Cardiac muscle cell (in vitro differentiated cells and primary cell): ENCODE results near the gene TRIP12. TPM values are rescaled to one million over a fixed set of nuclear protein-coding genes. Genes with fewer than 3 reads are reported as not detected.

Experiments used
- DNase-seq, 2 donors: peaks; one replicate each; pipeline versions ENCODE4 v3.0.0 to v3.0.0-alpha.2; 2010 to 2017; ENCODE audit warnings: low read depth in 1 of 2, low spot score in 1 of 2
- H3K27ac ChIP-seq: fragments of 200-600 bp; sonication (generic); 2 replicates; pipeline ENCODE4 v1.5.1; 2016
- H3K27me3 ChIP-seq: fragments of 200-600 bp; sonication (generic); 2 replicates; pipeline ENCODE4 v1.6.0; 2016; ENCODE audit warnings: control low read depth
- H3K36me3 ChIP-seq: fragments of 200-600 bp; sonication (generic); 2 replicates; pipeline ENCODE4 v1.5.1; 2016; ENCODE audit warnings: control low read depth
- H3K4me1 ChIP-seq: fragments of 200-600 bp; sonication (generic); 2 replicates; pipeline ENCODE4 v1.8.1; 2017; ENCODE audit warnings: low read depth, mild to moderate bottlenecking, mixed run types
- H3K4me3 ChIP-seq: fragments of 200-600 bp; sonication (generic); 2 replicates; pipeline ENCODE4 v1.5.1; 2016; ENCODE audit warnings: mild to moderate bottlenecking
- H3K9me3 ChIP-seq: fragments of 200-600 bp; sonication (generic); 2 replicates; pipeline ENCODE4 v1.5.1; 2017; ENCODE audit warnings: low read depth, mild to moderate bottlenecking, control low read depth
- polyA plus RNA-seq: library from polyadenylated mRNA; unstranded; fragments of >200 nt; fragmentation: Nextera tagmentation; extraction: Ambion mirVana; gene quantifications from 2 replicates; pipeline ENCODE4 v1.2.1, GENCODE V29; 2016
- total RNA-seq: library from RNA; depleted of rRNA; stranded (reverse); fragments of >200 nt; gene quantifications from 2 replicates; pipeline ENCODE4 v1.2.3, GENCODE V29; 2016
- TF ChIP-seq, protein P1 (sequence below): IDR thresholded peaks from 2 replicates; pipeline ENCODE4 v1.5.1; 2012; ENCODE audit warnings: low read depth, mild to moderate bottlenecking, low read length

TRIP12 gene
- total and polyA plus RNA-seq, 2 experiments from 2014 or later: 57.5 to 190 TPM

GRCh38 chr2:229943171-229943570 is 21.4 kb upstream of the TRIP12 start:
- Histone ChIP-seq H3K9me3 (no peaks in the 10 kb centered on the region), H3K4me3 (no peak overlapping the region), H3K4me1 (no peaks in the 10 kb centered on the region), H3K27ac (no peak overlapping the region), H3K27me3 (no peaks in the 10 kb centered on the region), H3K36me3 (no peaks in the 10 kb centered on the region)
- TF ChIP-seq, protein P1, sequence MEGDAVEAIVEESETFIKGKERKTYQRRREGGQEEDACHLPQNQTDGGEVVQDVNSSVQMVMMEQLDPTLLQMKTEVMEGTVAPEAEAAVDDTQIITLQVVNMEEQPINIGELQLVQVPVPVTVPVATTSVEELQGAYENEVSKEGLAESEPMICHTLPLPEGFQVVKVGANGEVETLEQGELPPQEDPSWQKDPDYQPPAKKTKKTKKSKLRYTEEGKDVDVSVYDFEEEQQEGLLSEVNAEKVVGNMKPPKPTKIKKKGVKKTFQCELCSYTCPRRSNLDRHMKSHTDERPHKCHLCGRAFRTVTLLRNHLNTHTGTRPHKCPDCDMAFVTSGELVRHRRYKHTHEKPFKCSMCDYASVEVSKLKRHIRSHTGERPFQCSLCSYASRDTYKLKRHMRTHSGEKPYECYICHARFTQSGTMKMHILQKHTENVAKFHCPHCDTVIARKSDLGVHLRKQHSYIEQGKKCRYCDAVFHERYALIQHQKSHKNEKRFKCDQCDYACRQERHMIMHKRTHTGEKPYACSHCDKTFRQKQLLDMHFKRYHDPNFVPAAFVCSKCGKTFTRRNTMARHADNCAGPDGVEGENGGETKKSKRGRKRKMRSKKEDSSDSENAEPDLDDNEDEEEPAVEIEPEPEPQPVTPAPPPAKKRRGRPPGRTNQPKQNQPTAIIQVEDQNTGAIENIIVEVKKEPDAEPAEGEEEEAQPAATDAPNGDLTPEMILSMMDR: no peak
- DNase-seq: no peak

- TF ChIP-seq, protein P1: no peak
- DNase-seq: no peak
- Histone ChIP-seq H3K27ac (no peak overlapping the region), H3K9me3 (no peaks in the 10 kb centered on the region), H3K36me3 (no peaks in the 10 kb centered on the region), H3K4me1 (no peaks in the 10 kb centered on the region), H3K4me3 (no peak overlapping the region), H3K27me3 (no peaks in the 10 kb centered on the region)
Observed at GRCh38 chr2:229942671-229943070, 20.9 kb upstream of the TRIP12 start.

- H3K4me1 ChIP-seq: no peaks in the 10 kb centered on the region
- H3K9me3 ChIP-seq: no peaks in the 10 kb centered on the region
- TF ChIP-seq, protein P1: no peak
- no peaks in the 10 kb centered on the region for H3K36me3 ChIP-seq
- no peaks in the 10 kb centered on the region for H3K27me3 ChIP-seq
- no peak for DNase-seq
- no peak overlapping the region for H3K27ac ChIP-seq
- H3K4me3 ChIP-seq: no peak overlapping the region
Observed at GRCh38 chr2:229937537-229937936, 15.7 kb upstream of the TRIP12 start.

DNA sequence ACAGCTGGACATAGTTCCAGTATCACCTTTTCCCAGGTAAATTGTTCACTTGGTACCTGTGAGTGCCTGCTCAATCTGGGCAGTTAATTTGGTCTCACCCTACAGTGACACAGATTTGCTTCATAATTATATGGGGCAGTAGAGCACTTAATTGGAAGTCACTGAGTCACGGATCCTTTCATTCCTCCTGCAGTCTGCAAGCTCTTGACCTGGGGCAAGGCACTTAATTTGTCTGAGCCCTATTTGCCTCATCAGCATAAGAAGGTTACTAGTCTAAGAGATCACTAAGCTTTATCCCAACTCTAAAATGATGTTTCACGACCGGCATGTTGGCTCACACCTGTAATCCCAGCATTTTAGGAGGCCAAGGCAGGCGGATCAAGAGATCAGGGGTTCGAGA is 9.4 kb upstream of the TRIP12 start:
- no peaks in the 10 kb centered on the region for H3K4me1 ChIP-seq
- H3K27ac ChIP-seq: no peak overlapping the region
- no peak for DNase-seq

GRCh38 chr2:229930656-229931055 is 8.8 kb upstream of the TRIP12 start:
- no peak for DNase-seq
- no peaks in the 10 kb centered on the region for H3K9me3 ChIP-seq
- H3K4me1 ChIP-seq: no peaks in the 10 kb centered on the region
- H3K27ac ChIP-seq: no peak overlapping the region
- H3K4me3 ChIP-seq: no peak overlapping the region
- H3K27me3 ChIP-seq: no peaks in the 10 kb centered on the region
- TF ChIP-seq, protein P1: no peak
- no peaks in the 10 kb centered on the region for H3K36me3 ChIP-seq

More for the DNA sequence above, 9.4 kb upstream of the TRIP12 start:
- Histone ChIP-seq H3K36me3 (no peaks in the 10 kb centered on the region), H3K4me3 (no peak overlapping the region), H3K27me3 (no peaks in the 10 kb centered on the region), H3K9me3 (no peaks in the 10 kb centered on the region)
- TF ChIP-seq, protein P1: no peak
